ENCODE results near the gene PRAMEF18. TPM values are rescaled to one million over a fixed set of nuclear protein-coding genes. Genes with fewer than 3 reads are reported as not detected.
"Not testable (repeated sequence)": the region's sequence is repeated elsewhere in the genome, so short reads cannot be mapped to it uniquely, and the experiment has no call there.

Gene PRAMEF18
- total RNA-seq, 3 donors from 2014 or later: not detected

DNA sequence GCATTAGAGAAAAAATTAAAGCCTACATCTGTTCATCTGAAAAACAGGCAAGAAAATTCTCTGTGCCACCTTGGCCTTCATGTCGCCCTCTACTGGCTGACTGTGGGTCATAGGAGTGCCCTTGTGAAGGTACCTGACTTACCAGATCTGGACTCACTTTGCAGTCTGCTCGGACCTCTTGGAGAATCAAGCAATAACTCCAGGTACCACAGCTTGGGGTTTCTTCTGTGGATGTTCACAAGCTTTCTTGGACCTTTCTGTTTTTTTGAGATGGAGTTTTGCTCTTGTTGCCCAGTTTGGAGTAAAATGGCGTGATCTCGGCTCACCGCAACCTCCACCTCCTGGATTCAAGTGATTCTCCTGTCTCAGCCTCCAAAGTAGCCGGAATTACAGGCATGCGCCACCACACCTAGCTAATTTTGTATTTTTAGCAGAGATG lies 2.4 kb upstream of the PRAMEF18 start:
- no peak overlapping the region for H3K4me3 Mint-ChIP-seq
- H3K27me3 Mint-ChIP-seq (ENCODE audit: low read depth): peaks cover 15% of the 10 kb centered on the region
- H3K4me1 Mint-ChIP-seq (ENCODE audit: low read depth): no peaks in the 10 kb centered on the region
- no peak for ATAC-seq
- H3K36me3 Mint-ChIP-seq (ENCODE audit: insufficient read depth): no peaks in the 10 kb centered on the region
- no peaks in the 10 kb centered on the region for H3K9me3 Mint-ChIP-seq
- DNase-seq: no peak

DNA sequence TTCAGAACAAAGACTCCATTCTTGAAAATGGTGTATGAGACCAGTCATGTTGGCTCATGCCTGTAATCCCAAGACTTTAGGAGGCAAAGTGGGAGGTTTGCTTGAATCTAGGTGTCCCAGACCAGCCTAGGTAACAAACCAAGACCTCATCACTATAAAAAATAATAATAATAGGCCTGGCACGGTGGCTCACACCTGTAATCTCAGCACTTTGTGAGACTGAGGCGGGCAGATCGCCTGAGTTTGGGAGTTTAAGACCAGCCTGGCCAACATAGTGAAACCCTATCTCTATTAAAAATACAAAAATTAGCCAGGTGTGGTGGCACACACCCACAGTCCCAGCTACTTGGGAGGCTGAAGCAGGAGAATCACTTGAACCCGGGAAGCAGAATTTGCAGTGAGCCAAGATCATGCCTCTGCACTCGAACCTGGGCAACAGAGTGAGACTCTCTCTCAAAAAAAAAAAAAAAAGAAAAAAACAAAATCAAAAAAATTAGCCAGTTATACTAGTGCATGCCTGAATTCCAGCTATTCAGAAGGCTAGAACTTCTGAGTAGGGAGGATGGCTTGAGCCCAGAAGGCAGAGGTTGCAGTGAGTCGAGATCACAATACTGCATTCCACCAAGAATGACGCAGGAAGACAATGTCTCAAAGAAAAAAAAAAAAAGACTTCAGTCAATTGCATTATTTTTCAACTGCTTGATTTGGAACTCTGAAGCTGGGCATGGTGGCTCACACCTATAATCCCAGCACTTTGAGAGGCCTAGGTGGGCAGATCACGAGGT lies 1.5 kb upstream of the PRAMEF18 start:
- H3K36me3 Mint-ChIP-seq (ENCODE audit: insufficient read depth); H3K4me1 Mint-ChIP-seq (ENCODE audit: low read depth); H3K4me3 Mint-ChIP-seq; DNase-seq; ATAC-seq; H3K9me3 Mint-ChIP-seq: not testable (repeated sequence)
- H3K27me3 Mint-ChIP-seq (ENCODE audit: low read depth): peaks cover 15% of the 10 kb centered on the region

DNA sequence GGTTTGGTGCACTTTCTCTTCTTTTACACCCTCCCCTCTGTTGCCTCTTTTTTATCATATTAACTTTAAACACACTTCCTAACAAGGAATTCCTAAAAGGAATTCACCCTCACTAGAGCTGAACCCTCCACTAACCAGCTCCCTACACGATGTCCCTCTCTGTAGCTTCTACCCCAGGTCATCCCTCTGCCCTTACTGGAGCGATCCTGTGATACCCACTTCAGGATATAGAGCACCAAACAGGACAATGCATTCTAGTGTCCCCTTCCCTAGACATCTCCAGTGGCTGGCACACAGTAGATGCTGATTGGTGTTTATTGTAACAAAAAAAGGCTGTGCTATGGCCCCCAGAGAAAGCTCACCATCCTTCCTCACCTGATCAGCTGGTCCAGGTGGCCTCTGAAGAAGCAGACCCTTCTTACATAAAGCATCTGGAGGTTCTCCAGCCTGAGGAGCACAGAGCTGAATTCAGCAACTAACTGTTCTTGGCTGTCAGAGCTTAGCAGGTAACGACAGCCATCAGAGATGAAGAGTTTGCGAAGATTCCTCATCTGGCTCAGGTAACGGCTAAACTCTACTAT lies 1.4 kb downstream of the PRAMEF18 start:
- H3K4me1 Mint-ChIP-seq (ENCODE audit: low read depth): no peaks in the 10 kb centered on the region
- no peaks in the 10 kb centered on the region for H3K9me3 Mint-ChIP-seq
- no peaks in the 10 kb centered on the region for H3K36me3 Mint-ChIP-seq (ENCODE audit: insufficient read depth)
- DNase-seq: no peak
- ATAC-seq: no peak
- H3K4me3 Mint-ChIP-seq: no peak overlapping the region
- H3K27me3 Mint-ChIP-seq (ENCODE audit: low read depth): peaks cover 10% of the 10 kb centered on the region

DNA sequence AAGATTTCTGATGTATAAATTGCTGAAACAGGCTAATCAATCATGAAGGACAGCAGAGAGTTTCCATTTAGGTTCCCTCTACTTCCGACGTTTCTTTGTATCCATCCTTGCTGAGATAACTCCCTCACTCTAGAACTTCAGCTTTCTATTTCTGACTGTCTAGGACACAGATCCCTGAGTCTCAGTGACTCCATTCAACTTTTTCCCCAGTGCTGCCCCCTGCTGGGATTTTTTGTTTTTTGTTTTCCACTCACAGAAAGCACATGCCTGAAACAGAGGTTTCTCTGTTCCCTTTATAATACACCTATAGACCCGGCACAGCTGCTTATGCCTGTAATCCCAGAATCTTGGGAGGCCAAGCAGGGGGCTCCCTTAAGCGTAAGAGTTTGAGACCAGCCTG lies 3.2 kb downstream of the PRAMEF18 start:
- DNase-seq; H3K27me3 Mint-ChIP-seq (ENCODE audit: low read depth); H3K4me3 Mint-ChIP-seq; H3K9me3 Mint-ChIP-seq; ATAC-seq; H3K36me3 Mint-ChIP-seq (ENCODE audit: insufficient read depth); H3K4me1 Mint-ChIP-seq (ENCODE audit: low read depth): not testable (repeated sequence)

DNA sequence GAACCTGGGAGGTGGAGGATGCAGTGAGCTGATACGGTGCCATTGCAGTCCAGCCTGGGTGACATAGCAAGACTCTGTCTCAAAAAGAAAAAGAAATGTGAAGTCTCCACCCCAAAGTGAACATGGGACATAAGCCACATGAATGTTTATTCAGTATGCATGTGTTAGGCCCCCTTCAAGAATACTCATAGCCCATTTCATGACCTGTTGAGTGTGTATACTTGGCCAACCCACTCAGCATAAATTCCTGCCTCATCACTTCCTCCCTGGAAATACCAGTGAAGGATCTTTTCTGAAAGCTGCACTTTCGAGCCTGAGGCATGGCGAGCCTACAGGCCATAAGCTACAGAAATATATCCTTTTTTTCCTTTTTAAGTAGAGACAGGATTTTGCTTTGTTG lies 6.8 kb downstream of the PRAMEF18 start:
- ATAC-seq; H3K4me3 Mint-ChIP-seq; DNase-seq; H3K27me3 Mint-ChIP-seq (ENCODE audit: low read depth); H3K36me3 Mint-ChIP-seq (ENCODE audit: insufficient read depth); H3K4me1 Mint-ChIP-seq (ENCODE audit: low read depth); H3K9me3 Mint-ChIP-seq: not testable (repeated sequence)

DNA sequence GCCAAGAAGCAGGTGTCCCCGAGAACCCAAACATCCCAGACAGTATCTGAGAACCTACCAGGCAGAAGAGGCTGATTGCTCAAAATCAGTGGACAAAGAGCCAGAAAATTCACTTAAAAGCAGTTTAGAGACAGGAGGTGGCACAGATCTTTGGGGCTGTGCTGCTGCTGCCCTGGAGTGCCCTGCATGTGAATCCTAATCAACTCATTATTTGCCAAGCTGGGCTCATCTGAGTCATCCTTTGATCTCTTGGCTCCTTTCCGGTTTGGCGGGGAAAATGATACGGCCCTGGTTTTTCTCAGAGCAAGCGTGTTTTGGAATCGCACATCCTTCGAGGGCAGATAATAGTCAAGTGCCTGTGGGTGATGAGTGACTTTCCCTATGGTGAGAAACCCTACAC lies 9.3 kb downstream of the PRAMEF18 start:
- not testable (repeated sequence) for ATAC-seq; H3K27me3 Mint-ChIP-seq (ENCODE audit: low read depth); H3K36me3 Mint-ChIP-seq (ENCODE audit: insufficient read depth); H3K4me3 Mint-ChIP-seq; H3K9me3 Mint-ChIP-seq; DNase-seq; H3K4me1 Mint-ChIP-seq (ENCODE audit: low read depth)

DNA sequence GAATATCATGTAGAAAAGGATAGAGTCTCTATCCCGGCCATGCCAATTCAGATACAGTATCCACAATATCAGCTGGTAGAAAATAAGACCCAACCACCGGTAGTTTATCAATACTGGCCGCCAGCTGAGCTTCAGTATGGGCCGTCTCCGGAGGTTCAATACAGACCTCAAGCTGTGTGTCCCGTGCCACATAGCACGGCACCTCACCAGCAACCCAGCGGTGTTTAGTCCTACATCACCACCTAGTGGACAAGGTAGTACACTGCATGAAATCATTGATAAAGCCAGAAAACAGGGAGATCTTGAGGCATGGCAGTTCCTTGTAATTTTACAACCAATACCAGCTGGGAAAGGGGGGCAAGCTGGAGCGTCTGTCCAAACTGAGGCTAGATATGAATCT lies 17.2 kb downstream of the PRAMEF18 start:
- H3K4me3 Mint-ChIP-seq; DNase-seq; ATAC-seq; H3K4me1 Mint-ChIP-seq (ENCODE audit: low read depth); H3K27me3 Mint-ChIP-seq (ENCODE audit: low read depth); H3K36me3 Mint-ChIP-seq (ENCODE audit: insufficient read depth); H3K9me3 Mint-ChIP-seq: not testable (repeated sequence)

DNA sequence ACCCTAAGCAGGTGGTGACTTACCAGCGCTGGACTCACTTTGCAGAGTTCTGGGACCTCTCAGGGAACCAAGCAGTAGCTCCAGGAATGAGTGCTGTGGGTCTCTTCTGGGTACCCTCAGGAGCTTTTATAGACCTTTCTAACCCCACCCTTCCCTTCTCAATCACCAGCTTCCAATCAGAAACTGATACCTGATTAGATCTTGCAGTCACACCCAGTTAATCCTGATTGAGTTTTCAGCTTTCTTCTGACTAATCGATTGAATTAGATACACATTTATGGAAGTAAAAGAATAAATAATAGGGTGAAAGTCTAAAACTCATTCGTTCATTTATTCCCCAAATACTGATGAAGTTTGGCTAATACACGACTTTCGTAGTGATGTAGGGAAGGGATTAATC lies 24.6 kb downstream of the PRAMEF18 start, which contains the start of gene PRAMEF13:
Gene PRAMEF13, minus strand, starts transcription at position 101 of the 400 bp plus-strand sequence. CDS start 1,820 bp downstream, outside the sequence.
- not testable (repeated sequence) for ATAC-seq; H3K36me3 Mint-ChIP-seq (ENCODE audit: insufficient read depth); H3K27me3 Mint-ChIP-seq (ENCODE audit: low read depth); H3K4me1 Mint-ChIP-seq (ENCODE audit: low read depth); DNase-seq; H3K4me3 Mint-ChIP-seq; H3K9me3 Mint-ChIP-seq

Other genes with a start within 250 kb of the PRAMEF18 start
- not detected for gene PRAMEF27, start 169.6 kb downstream of the PRAMEF18 start, total RNA-seq
- gene HNRNPCL3, start 165.4 kb downstream of the PRAMEF18 start, total RNA-seq: not detected
- gene PRAMEF25, start 155.4 kb downstream of the PRAMEF18 start, total RNA-seq: not detected
- not detected for gene HNRNPCL2, start 109.3 kb downstream of the PRAMEF18 start, total RNA-seq
- gene PRAMEF26, start 70.1 kb downstream of the PRAMEF18 start, total RNA-seq: not detected
- not detected for gene HNRNPCL4, start 60.5 kb downstream of the PRAMEF18 start, total RNA-seq
- gene PRAMEF9, start 54.3 kb downstream of the PRAMEF18 start, total RNA-seq: not detected
- gene PRAMEF13, start 24.7 kb downstream of the PRAMEF18 start, total RNA-seq: not detected
- gene PRAMEF5, start 28.0 kb upstream of the PRAMEF18 start, total RNA-seq: not detected
- gene PRAMEF8, start 59.0 kb upstream of the PRAMEF18 start, total RNA-seq: not detected
- not detected for gene PRAMEF33, start 77.4 kb upstream of the PRAMEF18 start, total RNA-seq
- not detected for gene PRAMEF15, start 89.4 kb upstream of the PRAMEF18 start, total RNA-seq
- gene PRAMEF14, start 121.0 kb upstream of the PRAMEF18 start, total RNA-seq: not detected
- gene PRAMEF19, start 145.8 kb upstream of the PRAMEF18 start, total RNA-seq: not detected
- not detected for gene PRAMEF17, start 163.5 kb upstream of the PRAMEF18 start, total RNA-seq
- gene PRAMEF20, start 184.3 kb upstream of the PRAMEF18 start, total RNA-seq: not detected

Data from activated T-cell treated with anti-CD3 and anti-CD28 coated beads, Interleukin-2, amount 50 U/mL, for 4 hours (primary cell).